Memory B cell (primary cell): ENCODE data around the gene WDR35.

Experiments
- ATAC-seq: fragments of 150-1000 bp; cut with Tn5 transposase; 2 replicates; pipeline ENCODE4 v1.10.0; 2021; ENCODE audit warnings: low read depth, mild to moderate bottlenecking, moderate library complexity
- DNase-seq, 2 donors: peaks; one replicate each; pipeline ENCODE4 v3.0.0; 2022; ENCODE audit warnings: low spot score in 2 of 2
- H3K27ac Mint-ChIP-seq: one replicate; pipeline ENCODE4 v1.8.0; 2022; ENCODE audit warnings: mild to moderate bottlenecking, moderate library complexity, mixed read lengths
- H3K27me3 Mint-ChIP-seq: one replicate; pipeline ENCODE4 v1.8.0; 2022; ENCODE audit warnings: mixed read lengths
- H3K36me3 Mint-ChIP-seq: one replicate; pipeline ENCODE4 v1.8.0; 2022; ENCODE audit warnings: mild to moderate bottlenecking, mixed read lengths
- H3K4me1 Mint-ChIP-seq: one replicate; pipeline ENCODE4 v1.8.0; 2022; ENCODE audit warnings: mixed read lengths
- H3K4me3 Mint-ChIP-seq: one replicate; pipeline ENCODE4 v1.8.0; 2022; ENCODE audit warnings: mild to moderate bottlenecking, moderate library complexity, mixed read lengths
- H3K9me3 Mint-ChIP-seq: one replicate; pipeline ENCODE4 v1.8.0; 2022; ENCODE audit warnings: mixed read lengths

The WDR35 gene

DNA sequence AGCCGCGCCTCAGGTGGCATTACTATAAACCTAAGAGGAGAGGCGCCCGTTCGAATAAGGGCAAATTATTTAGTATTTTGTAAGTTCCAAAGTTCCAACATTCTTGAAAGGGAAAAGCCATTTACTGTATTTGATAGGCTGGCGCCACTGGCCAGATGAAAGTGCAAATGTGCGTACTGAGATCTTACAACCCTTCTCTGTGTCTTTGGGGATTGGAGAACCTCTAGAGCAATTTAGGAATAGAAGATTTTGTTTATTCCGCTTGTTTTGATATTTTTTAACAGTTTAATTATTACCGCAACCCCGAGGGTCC is 467 bp upstream of the WDR35 start:
- Mint-ChIP-seq H3K36me3 (peaks cover 7% of the 10 kb centered on the region), H3K27me3 (peaks cover 3% of the 10 kb centered on the region), H3K27ac (peak overlapping the region; percentile 96), H3K9me3 (no peaks in the 10 kb centered on the region), H3K4me3 (peak overlapping the region; percentile 93), H3K4me1 (peaks cover 15% of the 10 kb centered on the region)
- no peak for ATAC-seq
- DNase-seq = no peak

DNA sequence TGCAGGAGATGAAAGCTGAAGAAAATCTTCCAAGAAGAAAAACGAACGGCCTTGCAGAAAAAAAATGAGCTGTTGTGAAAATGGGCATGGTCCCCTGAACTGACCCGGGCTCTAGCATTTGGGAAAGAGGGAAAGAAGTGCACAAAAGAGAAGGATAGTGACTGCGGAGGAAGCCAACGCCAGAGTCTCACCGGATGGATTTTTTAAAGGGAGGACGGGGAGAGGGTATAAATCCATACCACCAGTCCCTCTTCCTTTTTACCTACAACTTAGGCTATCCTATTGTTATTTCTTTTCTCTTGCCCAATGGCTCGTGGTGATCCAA is 601 bp downstream of the WDR35 start:
- Mint-ChIP-seq H3K27ac (peak overlapping the region; percentile 96), H3K4me3 (peak overlapping the region; percentile 93), H3K4me1 (peaks cover 17% of the 10 kb centered on the region), H3K9me3 (no peaks in the 10 kb centered on the region), H3K27me3 (peaks cover 2% of the 10 kb centered on the region), H3K36me3 (peaks cover 11% of the 10 kb centered on the region)
- ATAC-seq (no peak), DNase-seq (no peak)

DNA sequence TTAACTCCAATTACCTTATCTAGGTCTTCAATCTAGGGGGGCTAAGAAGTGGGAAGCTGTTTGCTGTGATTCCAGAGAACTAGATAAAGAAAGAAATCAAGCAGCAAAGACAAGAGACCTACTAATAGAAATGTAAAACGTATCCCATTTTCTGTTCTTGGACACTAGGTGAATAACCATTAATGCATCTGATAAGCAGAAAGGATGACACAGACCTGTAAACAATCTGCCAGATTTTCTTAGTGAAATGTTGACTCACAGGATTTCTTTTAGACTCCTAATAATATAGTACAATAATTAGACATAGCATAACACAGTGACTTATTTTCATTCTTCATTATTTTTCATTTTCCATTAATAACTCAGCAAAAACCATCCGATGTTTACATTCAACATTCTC is 1.3 kb downstream of the WDR35 start:
- Mint-ChIP-seq H3K27me3 (peaks cover 2% of the 10 kb centered on the region), H3K27ac (peak overlapping the region; percentile 96), H3K4me1 (peaks cover 17% of the 10 kb centered on the region), H3K36me3 (peaks cover 12% of the 10 kb centered on the region), H3K4me3 (peak overlapping the region; percentile 93), H3K9me3 (no peaks in the 10 kb centered on the region)
- ATAC-seq (no peak), DNase-seq (no peak)

DNA sequence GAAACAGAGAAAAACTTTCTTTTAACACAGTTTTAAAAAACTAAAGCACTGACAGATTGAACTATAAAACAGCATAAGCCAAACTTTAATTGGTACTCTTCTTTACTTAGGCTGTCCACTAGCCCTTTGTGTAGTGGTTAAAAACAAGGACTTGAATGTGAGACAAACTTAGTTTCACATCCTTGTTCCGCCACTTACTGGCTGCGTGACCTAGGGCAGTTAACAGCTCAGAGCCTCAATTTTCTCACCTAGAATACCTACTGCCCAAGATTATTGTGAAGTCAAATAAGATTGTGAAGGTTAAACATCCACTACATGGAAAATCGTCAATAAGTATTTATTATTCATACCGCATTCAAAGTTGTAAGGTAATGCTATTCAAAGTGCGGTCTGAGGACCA is 2.0 kb downstream of the WDR35 start:
- no peak for DNase-seq
- Mint-ChIP-seq H3K4me3 (no peak overlapping the region), H3K27me3 (peaks cover 2% of the 10 kb centered on the region), H3K36me3 (peaks cover 15% of the 10 kb centered on the region), H3K4me1 (peaks cover 17% of the 10 kb centered on the region), H3K9me3 (no peaks in the 10 kb centered on the region), H3K27ac (peak overlapping the region; percentile 96)
- peak; percentile 49 for ATAC-seq

DNA sequence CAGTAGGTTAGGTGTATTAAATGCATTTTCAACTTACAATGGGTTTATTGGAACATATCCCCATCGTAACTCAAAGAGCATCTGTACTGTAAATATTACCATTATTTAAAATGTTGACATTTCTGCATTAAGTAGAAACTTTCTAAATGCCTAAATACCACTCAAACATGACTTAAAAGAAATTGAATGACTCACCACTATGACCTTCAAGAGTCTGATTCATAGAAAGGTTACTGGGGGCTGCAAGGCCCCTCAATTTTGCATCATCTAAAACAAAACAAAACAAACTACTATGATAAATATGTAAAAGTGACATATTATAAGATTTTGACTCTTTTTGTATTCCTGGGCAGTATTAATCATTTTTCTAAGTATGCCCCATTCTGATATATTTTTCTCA is 7.6 kb downstream of the WDR35 start:
- Mint-ChIP-seq H3K4me1 (peaks cover 3% of the 10 kb centered on the region), H3K27ac (no peak overlapping the region), H3K36me3 (peaks cover 29% of the 10 kb centered on the region), H3K4me3 (no peak overlapping the region), H3K9me3 (no peaks in the 10 kb centered on the region), H3K27me3 (no peaks in the 10 kb centered on the region)
- DNase-seq (no peak), ATAC-seq (no peak)

DNA sequence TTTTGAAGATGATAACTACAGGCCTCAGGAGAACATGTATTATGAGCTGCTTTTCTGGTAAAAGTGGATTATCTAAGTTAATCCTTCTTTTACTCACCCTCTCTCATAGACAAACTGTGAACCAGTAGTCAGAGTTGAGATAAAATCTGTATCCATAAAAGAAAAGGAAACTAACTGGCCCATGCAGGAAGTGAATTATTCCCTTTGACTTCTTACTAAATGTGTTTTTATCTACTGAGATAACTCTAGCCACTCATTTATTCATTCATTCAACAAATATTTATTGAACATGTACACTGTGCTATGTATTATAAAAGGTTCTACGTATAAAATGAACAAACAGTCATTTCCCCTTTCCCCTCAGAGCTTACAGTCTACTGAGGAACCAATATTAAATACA is 10.0 kb downstream of the WDR35 start:
- H3K4me1 Mint-ChIP-seq = no peaks in the 10 kb centered on the region
- no peaks in the 10 kb centered on the region for H3K27me3 Mint-ChIP-seq
- no peak overlapping the region for H3K4me3 Mint-ChIP-seq
- peaks cover 19% of the 10 kb centered on the region for H3K36me3 Mint-ChIP-seq
- DNase-seq = no peak
- H3K9me3 Mint-ChIP-seq = no peaks in the 10 kb centered on the region
- ATAC-seq = no peak
- no peak overlapping the region for H3K27ac Mint-ChIP-seq

DNA sequence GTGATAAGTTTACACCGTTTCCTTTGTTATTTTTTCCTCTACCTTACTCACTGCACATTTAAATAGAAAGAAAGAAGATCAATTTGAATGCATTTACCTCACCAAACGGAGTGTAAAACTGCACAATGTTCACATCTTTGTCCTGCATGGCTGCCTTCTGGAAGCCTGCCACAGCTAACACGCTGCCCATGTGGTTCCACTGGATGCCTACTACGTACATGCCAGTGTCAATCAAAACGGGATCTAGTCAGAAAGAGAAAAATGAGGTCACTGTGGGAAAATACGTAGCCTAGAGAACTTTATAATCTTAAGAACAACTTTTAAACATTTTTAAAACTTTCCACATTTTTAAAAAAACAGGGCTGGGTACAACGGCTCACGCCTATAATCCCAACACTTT is 16.4 kb downstream of the WDR35 start:
- H3K36me3 Mint-ChIP-seq = peaks cover 11% of the 10 kb centered on the region
- no peaks in the 10 kb centered on the region for H3K27me3 Mint-ChIP-seq
- ATAC-seq (no peak), DNase-seq (no peak)
- H3K9me3 Mint-ChIP-seq = no peaks in the 10 kb centered on the region
- peaks cover 2% of the 10 kb centered on the region for H3K4me1 Mint-ChIP-seq
- H3K27ac Mint-ChIP-seq = no peak overlapping the region
- H3K4me3 Mint-ChIP-seq = no peak overlapping the region

DNA sequence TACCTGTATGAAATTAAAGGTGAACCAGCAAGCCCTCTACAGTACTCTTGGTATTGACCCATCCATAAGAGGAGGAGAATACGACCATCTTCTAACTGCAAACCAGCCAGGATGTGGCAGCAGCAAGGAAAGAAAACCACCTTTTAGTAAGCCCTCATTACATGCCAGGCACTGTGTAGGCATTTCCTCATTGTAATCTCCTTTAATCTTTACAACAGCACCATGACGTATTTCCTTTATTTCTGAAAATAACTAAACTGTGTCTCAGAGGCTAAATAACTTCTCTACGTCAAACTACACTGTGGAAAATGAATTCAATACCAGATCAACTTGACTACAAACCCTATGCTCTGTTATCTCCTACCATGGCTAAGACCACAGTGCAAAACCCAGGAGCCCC is 18.2 kb downstream of the WDR35 start:
- Mint-ChIP-seq H3K27ac (no peak overlapping the region), H3K9me3 (no peaks in the 10 kb centered on the region), H3K4me3 (no peak overlapping the region), H3K27me3 (no peaks in the 10 kb centered on the region), H3K4me1 (peaks cover 2% of the 10 kb centered on the region), H3K36me3 (peaks cover 14% of the 10 kb centered on the region)
- no peak for DNase-seq
- ATAC-seq = no peak

DNA sequence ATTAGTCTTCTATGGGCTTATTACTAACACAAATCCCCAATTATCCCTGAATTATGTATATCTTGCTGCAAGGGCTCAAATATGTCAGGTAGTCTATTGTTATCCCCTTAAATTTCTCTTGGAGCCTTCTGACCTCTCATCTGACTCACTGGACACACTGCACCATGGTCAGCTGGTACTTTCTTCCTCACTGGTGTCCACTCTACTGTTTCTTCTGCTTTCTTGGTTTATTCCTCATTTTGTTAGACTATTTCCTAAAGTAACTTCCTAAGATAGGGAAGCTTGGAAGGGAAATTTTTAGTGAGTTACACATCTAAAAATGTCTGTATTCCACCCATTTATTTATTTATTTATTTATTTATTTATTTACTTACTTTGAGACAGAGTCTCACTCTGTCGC is 26.5 kb downstream of the WDR35 start:
- H3K9me3 Mint-ChIP-seq = no peaks in the 10 kb centered on the region
- H3K4me1 Mint-ChIP-seq = no peaks in the 10 kb centered on the region
- ATAC-seq (no peak), DNase-seq (no peak)
- no peaks in the 10 kb centered on the region for H3K27me3 Mint-ChIP-seq
- peaks cover 14% of the 10 kb centered on the region for H3K36me3 Mint-ChIP-seq
- no peak overlapping the region for H3K27ac Mint-ChIP-seq
- no peak overlapping the region for H3K4me3 Mint-ChIP-seq

DNA sequence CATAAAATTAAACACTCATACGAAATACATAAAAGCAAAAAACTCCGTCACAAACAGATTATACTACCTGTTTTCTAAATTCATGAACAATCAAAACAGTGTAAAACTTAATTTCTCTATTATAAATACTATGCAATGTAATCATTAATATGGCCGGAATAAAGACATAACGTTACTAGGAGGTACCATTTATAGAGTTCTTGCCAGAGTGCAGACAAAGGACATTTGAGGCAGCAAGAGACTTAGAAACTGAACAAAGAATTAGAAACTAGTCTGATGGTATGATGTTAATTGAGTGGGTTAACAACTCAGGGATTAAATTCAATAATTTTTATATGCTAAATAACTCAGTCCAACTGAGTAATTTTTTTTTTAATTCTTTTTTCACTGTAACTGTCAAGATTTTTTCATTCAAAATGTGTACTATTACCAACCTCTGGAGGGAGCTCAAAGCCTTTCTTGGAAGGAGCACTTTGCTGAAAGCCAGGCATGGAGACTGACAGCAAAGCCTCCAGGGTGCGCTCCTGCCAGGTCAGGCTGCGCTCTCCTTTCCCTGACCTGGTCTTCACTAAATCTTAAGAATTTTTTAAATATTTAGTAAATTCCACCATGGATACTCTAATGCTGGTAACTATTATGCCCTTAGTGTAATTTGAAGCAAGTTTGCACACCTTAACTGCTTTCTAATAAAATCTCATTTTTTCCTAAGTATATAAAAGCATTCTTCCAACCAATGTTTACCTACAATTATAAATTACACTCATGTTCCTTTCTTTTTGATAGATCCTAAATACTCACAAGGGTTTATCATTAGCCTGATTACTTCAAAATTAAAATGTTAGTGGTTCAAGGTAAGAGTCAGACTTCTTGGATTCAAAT is 34.1 kb downstream of the WDR35 start:
- Mint-ChIP-seq H3K4me3 (no peak overlapping the region), H3K36me3 (peaks cover 2% of the 10 kb centered on the region), H3K9me3 (no peaks in the 10 kb centered on the region), H3K4me1 (no peaks in the 10 kb centered on the region), H3K27me3 (no peaks in the 10 kb centered on the region), H3K27ac (no peak overlapping the region)
- DNase-seq (peak; percentile 29 to 36), ATAC-seq (peak; percentile 85)

DNA sequence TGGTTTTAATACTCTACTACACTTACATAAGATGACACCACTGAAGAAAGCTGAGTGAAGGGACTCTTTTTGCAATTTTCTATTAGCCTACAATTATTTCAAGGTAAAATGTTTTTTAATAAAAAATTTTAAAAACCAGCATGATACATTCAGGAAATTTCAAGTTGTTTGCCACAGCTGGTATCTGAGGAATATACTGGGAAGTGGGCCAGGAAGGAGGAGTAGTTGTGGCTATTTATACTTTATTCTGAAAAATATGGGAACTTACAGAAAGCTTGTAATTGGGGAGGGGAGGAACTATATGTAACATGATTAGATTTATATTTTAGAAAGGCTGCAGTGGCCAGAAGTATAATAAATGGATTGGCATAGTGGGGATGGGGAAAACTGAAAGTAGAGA is 40.8 kb downstream of the WDR35 start:
- DNase-seq (no peak), ATAC-seq (no peak)
- no peak overlapping the region for H3K27ac Mint-ChIP-seq
- no peak overlapping the region for H3K4me3 Mint-ChIP-seq
- H3K27me3 Mint-ChIP-seq = no peaks in the 10 kb centered on the region
- H3K4me1 Mint-ChIP-seq = no peaks in the 10 kb centered on the region
- H3K36me3 Mint-ChIP-seq = peaks cover 15% of the 10 kb centered on the region
- no peaks in the 10 kb centered on the region for H3K9me3 Mint-ChIP-seq

DNA sequence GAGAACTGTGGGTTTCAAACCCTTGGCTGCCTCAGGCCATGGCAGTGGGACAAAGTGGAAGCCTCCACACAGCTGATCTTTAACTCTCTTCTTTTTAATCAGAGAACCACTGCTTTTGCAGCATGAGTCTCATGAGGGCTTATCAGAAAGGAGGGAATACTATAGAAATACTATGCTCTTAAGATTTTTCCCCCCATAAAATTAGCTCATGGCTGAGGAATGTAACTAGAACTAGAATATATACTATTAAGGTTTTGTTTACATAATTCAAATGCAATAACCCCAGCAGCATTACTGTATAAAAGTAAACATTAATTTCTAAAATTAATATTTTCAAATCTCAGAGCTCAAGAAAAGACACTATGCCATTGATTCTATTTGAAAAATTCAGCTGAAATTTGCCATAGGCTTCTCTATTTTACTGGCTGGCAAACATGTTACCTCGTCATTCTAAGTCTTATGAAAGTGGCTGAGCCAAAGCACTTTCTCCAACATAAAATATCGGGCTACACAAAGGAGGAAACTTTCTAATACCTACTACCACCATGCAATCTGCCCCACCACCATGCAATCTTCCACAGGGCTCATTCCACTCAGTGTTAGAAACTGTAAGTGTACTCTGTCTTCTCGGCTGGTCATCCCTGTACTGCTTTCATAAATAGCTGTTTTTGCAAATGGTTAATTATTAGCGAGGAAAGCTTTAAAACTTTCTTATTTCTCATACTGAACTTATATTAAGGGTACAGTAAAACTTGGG is 42.5 kb downstream of the WDR35 start:
- Mint-ChIP-seq H3K4me1 (no peaks in the 10 kb centered on the region), H3K9me3 (no peaks in the 10 kb centered on the region), H3K4me3 (no peak overlapping the region), H3K27ac (no peak overlapping the region), H3K27me3 (no peaks in the 10 kb centered on the region), H3K36me3 (peaks cover 17% of the 10 kb centered on the region)
- no peak for DNase-seq
- ATAC-seq = no peak

DNA sequence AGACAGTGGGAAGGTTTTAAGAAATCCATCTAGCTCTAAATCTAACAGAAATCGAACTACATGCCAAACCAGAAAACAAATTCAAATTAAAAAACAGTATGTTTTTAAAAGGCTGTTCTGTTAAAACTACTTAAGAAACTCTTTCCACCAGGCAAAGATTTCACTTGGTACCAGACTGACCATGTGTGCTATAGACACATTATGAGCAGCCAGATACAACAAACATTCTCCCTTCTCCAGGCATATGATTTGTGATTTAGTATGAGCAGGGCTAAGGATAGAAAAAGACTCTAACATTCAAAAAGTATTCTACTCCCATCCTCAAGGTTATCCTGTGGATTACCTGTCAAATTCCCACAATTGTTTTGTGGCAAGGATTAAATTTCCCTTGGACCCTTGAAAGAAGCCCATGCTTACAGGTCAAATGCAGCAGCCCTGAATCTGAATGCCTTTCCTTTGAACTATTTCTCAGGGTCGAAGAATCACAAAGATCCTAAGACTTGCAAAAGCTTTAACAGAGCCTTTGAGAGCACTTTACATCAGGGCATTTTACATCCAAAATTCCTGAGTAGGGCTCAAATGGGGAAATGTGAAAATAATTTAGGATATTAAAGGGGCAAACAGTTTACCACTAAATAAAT is 45.6 kb downstream of the WDR35 start:
- no peak for DNase-seq
- no peak for ATAC-seq
- no peaks in the 10 kb centered on the region for H3K27me3 Mint-ChIP-seq
- peaks cover 10% of the 10 kb centered on the region for H3K36me3 Mint-ChIP-seq
- H3K9me3 Mint-ChIP-seq = no peaks in the 10 kb centered on the region
- no peaks in the 10 kb centered on the region for H3K4me1 Mint-ChIP-seq
- no peak overlapping the region for H3K27ac Mint-ChIP-seq
- no peak overlapping the region for H3K4me3 Mint-ChIP-seq

DNA sequence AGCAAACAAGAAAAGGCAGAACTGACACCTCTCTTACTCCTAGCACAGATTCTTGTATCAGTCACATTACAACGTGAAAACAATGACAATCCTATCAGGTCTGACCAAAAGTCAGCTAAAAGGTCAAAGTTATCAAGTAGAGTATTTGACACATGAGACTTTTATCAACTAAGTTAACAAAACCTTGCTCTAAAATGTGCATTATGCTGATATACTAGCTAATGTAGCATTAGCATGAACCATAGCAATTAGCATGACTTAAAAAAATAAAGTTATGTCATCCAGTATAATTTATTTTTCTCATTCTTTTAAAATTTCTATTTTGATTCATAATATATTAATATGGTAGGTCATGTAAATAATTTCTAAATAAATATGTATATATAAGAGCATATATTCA is 46.7 kb downstream of the WDR35 start:
- peaks cover 8% of the 10 kb centered on the region for H3K36me3 Mint-ChIP-seq
- no peaks in the 10 kb centered on the region for H3K27me3 Mint-ChIP-seq
- H3K27ac Mint-ChIP-seq = no peak overlapping the region
- ATAC-seq = no peak
- H3K4me3 Mint-ChIP-seq = no peak overlapping the region
- no peaks in the 10 kb centered on the region for H3K9me3 Mint-ChIP-seq
- DNase-seq = no peak
- no peaks in the 10 kb centered on the region for H3K4me1 Mint-ChIP-seq
